RPMI8226 (cell line): ENCODE measurements around the gene INTS4.
"Not testable (repeated sequence)": the region's sequence is repeated elsewhere in the genome, so short reads cannot be mapped to it uniquely, and the experiment has no call there.

Experiments
- DNase-seq: peaks from one replicate; pipeline ENCODE4 v3.0.0-alpha.2; 2015

The INTS4 gene

DNA sequence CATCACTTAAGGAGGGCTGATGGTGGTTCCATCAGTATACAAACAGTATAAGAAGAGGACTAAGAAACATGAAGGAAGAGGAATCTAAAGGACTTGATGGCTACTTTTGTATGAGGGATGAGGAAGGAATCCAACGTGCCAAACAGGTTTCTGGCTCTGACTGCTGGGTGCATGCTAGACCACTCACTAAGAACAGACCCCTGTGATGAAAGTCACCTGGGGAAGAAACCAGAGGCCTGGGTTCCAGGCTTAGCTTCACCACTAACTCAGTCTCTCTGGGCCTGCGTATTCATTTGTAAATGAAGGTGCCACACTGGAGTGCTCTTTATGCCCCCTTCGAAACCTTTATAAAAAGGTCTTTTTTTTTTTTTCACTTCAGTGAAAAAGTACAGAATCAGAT, 118.4 kb downstream of the INTS4 start:
- no peak for DNase-seq

GRCh38 chr11:77874206-77874605, 120.3 kb downstream of the INTS4 start:
- no peak for DNase-seq

DNA sequence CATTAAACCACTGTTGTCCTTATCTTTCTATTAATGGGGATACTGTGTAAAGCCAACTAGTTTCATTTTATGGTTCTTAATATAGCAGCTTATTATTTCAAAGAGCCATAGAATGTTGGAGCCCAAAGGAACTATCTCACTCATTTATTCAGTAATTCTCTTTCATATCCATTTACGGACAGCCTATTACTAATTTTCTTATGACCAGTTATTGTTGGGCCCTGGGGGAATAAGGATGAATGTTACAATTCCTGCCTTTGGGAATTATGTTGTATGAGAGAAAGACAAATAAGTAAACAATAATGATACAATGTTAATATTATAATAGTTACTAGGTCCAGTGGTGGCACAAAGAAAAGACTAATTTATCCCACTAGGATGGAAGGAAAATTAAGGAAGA, 121.1 kb downstream of the INTS4 start:
- DNase-seq, result no peak

- DNase-seq, result no peak
These were observed 122.6 kb downstream of the INTS4 start for GRCh38 chr11:77871855-77872254.

GRCh38 chr11:77868744-77869143, 125.7 kb downstream of the INTS4 start:
- no peak for DNase-seq

DNA sequence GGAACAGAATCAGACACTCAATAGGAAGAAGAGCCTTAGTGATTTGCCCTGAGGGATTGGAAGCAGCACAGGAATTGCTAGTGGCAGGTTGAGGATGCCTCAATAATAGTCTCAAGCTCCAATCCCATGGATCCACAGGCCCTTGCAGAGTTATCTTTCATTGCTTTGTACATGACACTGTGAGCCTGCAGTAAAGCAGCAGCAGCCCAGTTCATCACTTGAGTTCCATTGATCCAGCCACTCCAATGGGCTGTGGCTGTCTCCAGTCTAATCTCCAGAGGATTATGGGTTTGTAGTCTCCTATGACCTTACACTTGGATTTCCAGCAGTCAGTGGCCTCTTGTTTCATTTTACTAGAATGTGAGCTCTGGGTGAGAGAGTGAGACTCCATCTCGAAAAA, 128.1 kb downstream of the INTS4 start:
- no peak for DNase-seq

GRCh38 chr11:77865805-77866204, 128.7 kb downstream of the INTS4 start:
- no peak for DNase-seq

GRCh38 chr11:77861444-77861843, 133.0 kb downstream of the INTS4 start:
- DNase-seq, result not testable (repeated sequence)

- not testable (repeated sequence) for DNase-seq
These were observed 136.5 kb downstream of the INTS4 start for GRCh38 chr11:77857906-77858457.

DNA sequence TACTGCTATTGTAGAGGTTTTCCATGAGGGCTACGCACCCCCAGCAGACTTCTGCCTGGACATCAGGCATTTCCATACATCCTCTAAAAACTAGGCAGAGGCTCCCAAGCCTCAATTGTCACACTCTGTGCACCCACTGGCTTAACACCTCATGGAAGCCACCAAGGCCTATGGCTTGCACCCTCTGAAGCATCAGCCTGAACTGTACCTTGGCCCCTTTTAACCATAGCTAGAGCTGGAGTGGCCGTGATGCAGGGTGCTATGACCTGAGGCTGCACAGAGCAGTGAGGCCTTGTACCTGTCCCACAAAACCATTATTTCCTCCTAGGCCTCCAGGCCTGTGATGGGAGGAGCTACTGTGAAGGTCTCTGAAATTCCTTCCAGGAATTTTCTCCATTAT, 139.6 kb downstream of the INTS4 start:
- no peak for DNase-seq

GRCh38 chr11:77851503-77851902, 143.0 kb downstream of the INTS4 start:
- DNase-seq, result no peak

GRCh38 chr11:77843700-77844099, 150.8 kb downstream of the INTS4 start:
- not testable (repeated sequence) for DNase-seq

DNA sequence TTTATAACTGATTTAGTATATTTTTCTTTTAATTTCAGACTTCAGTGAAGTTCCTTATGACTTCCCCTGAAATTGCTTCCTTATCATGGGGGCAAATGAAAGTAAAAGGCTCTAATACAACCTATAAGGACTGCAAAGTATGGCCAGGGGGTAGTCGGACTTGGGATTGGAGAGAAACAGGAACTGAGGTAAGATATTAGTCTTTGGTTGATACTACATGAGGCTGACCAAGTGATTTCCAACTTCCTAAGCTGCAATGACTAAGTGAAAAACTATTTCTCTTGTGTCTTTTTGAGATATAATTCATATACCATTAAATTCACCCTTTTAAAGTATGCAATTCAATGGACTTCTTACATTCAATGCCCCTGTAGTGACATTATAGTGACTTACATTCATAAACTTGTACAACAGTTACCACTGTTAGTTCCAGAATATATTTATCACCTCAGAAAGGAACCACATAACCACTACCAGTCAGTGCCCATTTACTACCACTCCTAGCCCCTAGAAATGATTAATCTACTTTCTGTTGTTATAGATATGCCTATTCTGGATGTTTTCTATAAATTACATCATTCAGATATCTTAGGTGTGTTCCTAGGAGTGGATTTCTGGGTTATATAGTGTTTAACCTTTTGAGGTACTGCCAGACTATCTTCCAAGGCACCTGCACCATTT, 151.9 kb downstream of the INTS4 start:
- no peak for DNase-seq

DNA sequence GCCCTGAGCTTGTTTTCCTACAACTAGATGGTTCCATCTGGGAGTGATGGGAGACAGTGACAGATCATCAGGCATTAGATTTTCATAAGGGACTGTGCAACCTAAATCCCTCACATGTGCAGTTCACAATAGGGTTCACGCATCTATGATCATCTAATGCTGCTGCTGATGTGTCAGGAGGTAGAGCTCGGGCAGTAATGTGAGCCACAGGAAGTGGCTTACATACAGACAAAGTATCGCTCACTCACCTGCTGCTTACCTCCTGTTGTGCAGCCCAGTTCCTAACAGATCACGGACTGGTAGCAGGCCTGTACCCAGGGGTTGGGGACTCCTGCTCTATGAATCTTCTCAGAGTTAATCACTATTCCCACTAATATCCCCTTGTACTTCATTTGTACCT, 161.2 kb downstream of the INTS4 start:
- DNase-seq, result no peak

DNA sequence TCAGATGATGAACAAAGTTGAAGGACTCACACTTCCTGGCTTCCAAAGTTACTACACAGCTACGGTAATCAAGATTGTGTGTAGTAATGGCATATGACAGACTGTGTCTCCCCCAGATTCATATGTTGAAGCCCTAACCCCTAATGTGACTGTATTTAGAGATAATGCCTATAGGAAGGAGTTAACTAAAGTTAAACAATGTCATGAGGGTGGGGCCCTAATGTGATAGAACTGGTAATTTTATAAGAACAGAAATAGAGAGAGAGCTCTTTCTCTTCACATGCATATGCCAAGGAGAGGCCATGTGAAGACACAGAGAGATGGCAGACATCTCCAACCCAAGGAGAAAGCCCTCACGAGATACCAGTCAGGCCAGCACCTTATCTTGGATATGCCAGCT, 165.5 kb downstream of the INTS4 start:
- DNase-seq, result no peak
